Peyer's patch (tissue), 4 donors: ENCODE measurements around the gene CRHR2. TPM values are rescaled to one million over a fixed set of nuclear protein-coding genes. Genes with fewer than 3 reads are reported as not detected.

Experiments used
- DNase-seq, 3 donors: peaks; one replicate each; pipeline ENCODE4 v3.0.0-alpha.2; 2017 to 2019
- H3K27ac ChIP-seq, 4 donors: fragments of 200-600 bp; sonication (generic); one replicate each; pipeline ENCODE4 v1.5.1; 2016 to 2019
- H3K27me3 ChIP-seq, 2 donors: fragments of 200-600 bp; sonication (generic); one replicate each; pipeline ENCODE4 v1.5.1; 2019
- H3K36me3 ChIP-seq, 3 donors: fragments of 200-600 bp; sonication (generic); one replicate each; pipeline ENCODE4 v1.5.1; 2016 to 2019
- H3K4me1 ChIP-seq, 4 donors: fragments of 200-600 bp; sonication (generic); one replicate each; pipeline ENCODE4 v1.5.1; 2016 to 2019
- H3K4me3 ChIP-seq, 4 donors: fragments of 200-600 bp; sonication (generic); 1 replicate in 3 of 4; 2 replicates in 1 of 4; pipeline ENCODE4 v1.5.1; 2016 to 2019; ENCODE audit warnings: mild to moderate bottlenecking in 1 of 4
- H3K9me3 ChIP-seq, 4 donors: fragments of 200-600 bp; sonication (generic); one replicate each; pipeline ENCODE4 v1.5.1; 2016 to 2019; ENCODE audit warnings: mild to moderate bottlenecking in 1 of 4
- POLR2A ChIP-seq, 2 donors: fragments of 450-650 bp; IDR thresholded peaks; one replicate each; pipeline ENCODE4 v1.5.1; 2017; ENCODE audit warnings: antibody characterized with exemption in 2 of 2, mild to moderate bottlenecking in 2 of 2, moderate library complexity in 2 of 2
- total RNA-seq, 4 donors: library from RNA; depleted of rRNA; stranded (reverse); fragments of >200 nt; gene quantifications; one replicate each; pipeline ENCODE4 v1.1.0, GENCODE V29; 2016
- TF ChIP-seq, protein P1 (sequence below), 6 experiments: fragments of 450-650 bp in 4 of 6; fragments of 200-600 bp in 2 of 6; sonication (generic) in 1 of 6; IDR thresholded peaks; one replicate each; pipeline ENCODE4 v1.5.1; 2017 to 2019; ENCODE audit warnings: antibody characterized with exemption in 6 of 6, mild to moderate bottlenecking in 3 of 6, moderate library complexity in 1 of 6

The CRHR2 gene
- total RNA-seq, 4 donors from 2014 or later, result not detected

DNA sequence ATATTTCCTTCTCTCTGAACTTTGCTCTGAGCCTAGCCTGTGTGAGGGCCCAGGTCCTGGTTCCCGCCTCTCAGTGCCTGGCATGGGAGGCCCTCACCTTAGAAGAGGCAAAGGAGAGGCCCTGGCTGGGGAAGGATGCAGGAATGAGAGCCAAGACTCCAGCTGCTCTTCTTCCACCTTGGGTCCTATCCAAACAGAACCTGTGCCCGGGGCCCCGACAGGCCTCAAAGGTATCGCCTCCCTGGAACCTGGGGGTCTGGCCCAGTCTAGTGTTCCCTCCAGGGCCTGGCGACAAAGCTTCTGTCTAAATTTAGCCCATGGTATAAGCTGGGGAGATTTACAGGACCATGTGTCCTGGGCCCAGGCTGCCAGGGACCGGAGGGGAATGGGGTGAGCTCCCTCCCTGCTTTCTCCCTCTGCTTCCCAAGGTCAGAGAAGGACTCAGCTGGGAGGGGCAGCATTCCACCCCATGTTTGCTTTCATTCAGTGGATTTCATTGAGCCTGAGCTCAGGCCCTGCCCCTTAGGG, 12.0 kb upstream of the CRHR2 start:
- Histone ChIP-seq H3K9me3 (no peaks in the 10 kb centered on the region), H3K4me3 (no peak overlapping the region), H3K27ac (peak overlapping the region in 1 of 4 donors; percentile 9), H3K36me3 (no peaks in the 10 kb centered on the region), H3K27me3 (no peaks in the 10 kb centered on the region), H3K4me1 (peaks cover 0 to 4% (median 0%) of the 10 kb centered on the region in 4 donors)
- TF ChIP-seq POLR2A (IDR thresholded peaks at IDR 0.05), result no peak
- TF ChIP-seq, protein P1, sequence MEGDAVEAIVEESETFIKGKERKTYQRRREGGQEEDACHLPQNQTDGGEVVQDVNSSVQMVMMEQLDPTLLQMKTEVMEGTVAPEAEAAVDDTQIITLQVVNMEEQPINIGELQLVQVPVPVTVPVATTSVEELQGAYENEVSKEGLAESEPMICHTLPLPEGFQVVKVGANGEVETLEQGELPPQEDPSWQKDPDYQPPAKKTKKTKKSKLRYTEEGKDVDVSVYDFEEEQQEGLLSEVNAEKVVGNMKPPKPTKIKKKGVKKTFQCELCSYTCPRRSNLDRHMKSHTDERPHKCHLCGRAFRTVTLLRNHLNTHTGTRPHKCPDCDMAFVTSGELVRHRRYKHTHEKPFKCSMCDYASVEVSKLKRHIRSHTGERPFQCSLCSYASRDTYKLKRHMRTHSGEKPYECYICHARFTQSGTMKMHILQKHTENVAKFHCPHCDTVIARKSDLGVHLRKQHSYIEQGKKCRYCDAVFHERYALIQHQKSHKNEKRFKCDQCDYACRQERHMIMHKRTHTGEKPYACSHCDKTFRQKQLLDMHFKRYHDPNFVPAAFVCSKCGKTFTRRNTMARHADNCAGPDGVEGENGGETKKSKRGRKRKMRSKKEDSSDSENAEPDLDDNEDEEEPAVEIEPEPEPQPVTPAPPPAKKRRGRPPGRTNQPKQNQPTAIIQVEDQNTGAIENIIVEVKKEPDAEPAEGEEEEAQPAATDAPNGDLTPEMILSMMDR (IDR thresholded peaks at IDR 0.05), result no peak
- DNase-seq, result no peak

GRCh38 chr7:30692882-30693281, 10.6 kb upstream of the CRHR2 start:
- Histone ChIP-seq H3K36me3 (no peaks in the 10 kb centered on the region), H3K4me3 (no peak overlapping the region), H3K27me3 (no peaks in the 10 kb centered on the region), H3K27ac (no peak overlapping the region), H3K4me1 (peaks cover 0 to 4% (median 0%) of the 10 kb centered on the region in 4 donors), H3K9me3 (no peaks in the 10 kb centered on the region)
- no peak for DNase-seq
- TF ChIP-seq, protein P1 (IDR thresholded peaks at IDR 0.05), result no peak
- TF ChIP-seq POLR2A (IDR thresholded peaks at IDR 0.05), result no peak

GRCh38 chr7:30692438-30692837, 10.2 kb upstream of the CRHR2 start:
- Histone ChIP-seq H3K36me3 (no peaks in the 10 kb centered on the region), H3K4me3 (no peak overlapping the region), H3K27ac (no peak overlapping the region), H3K27me3 (no peaks in the 10 kb centered on the region), H3K9me3 (no peaks in the 10 kb centered on the region), H3K4me1 (peaks cover 0 to 4% (median 0%) of the 10 kb centered on the region in 4 donors)
- DNase-seq, result no peak
- TF ChIP-seq POLR2A (IDR thresholded peaks at IDR 0.05), result no peak
- TF ChIP-seq, protein P1 (IDR thresholded peaks at IDR 0.05), result no peak

DNA sequence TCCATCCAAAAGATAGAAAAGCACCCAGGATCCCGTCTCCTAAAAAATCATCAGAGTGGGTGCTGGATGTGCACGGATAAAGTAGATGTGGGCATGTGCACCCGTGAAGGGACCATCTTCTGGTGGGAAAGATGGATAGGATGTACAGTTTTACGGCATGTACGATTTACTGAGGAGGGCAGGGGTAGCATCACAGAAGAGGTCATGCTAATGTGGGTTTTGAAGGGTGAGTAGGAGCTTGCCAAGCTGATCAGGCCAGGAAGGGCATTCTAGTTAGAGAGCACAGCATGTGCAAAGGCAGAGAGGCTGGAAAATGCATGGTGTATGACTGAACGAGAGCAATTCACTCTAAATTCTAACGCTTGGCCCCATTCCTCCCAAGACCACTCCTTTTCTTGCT, 7.8 kb upstream of the CRHR2 start:
- H3K36me3 ChIP-seq, result no peaks in the 10 kb centered on the region
- H3K27ac ChIP-seq, result no peak overlapping the region
- no peaks in the 10 kb centered on the region for H3K27me3 ChIP-seq
- DNase-seq, result no peak
- H3K4me3 ChIP-seq, result no peak overlapping the region
- H3K4me1 ChIP-seq, result peaks cover 0 to 4% (median 0%) of the 10 kb centered on the region in 4 donors
- TF ChIP-seq POLR2A (IDR thresholded peaks at IDR 0.05), result no peak
- TF ChIP-seq, protein P1 (IDR thresholded peaks at IDR 0.05), result no peak
- H3K9me3 ChIP-seq, result no peaks in the 10 kb centered on the region

DNA sequence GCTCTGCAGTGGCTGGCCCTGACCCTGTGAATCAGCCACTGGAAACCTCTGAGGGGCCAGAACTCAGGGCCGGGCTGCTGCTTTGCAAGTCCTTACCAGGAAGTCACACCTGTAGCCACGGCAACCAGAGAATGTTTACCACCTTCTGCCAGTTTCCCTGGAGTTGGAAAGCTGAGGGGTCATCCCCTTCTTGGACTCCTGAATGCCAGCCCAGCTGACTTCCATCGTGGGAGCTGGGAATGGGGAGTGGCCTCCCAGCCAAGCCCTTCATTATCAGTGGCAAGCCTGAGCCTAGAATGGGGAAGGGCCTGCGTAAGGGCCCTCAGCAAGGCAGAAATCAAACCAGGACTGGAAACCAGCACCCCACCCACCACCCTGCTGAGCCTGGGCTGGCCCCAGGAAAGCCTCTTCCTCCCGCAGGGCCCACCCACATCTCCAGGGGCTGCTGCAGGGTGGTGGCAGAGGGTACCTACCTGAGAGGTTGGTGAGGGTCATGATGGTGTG, 6.5 kb upstream of the CRHR2 start:
- Histone ChIP-seq H3K27ac (no peak overlapping the region), H3K4me1 (no peaks in the 10 kb centered on the region), H3K27me3 (no peaks in the 10 kb centered on the region), H3K9me3 (no peaks in the 10 kb centered on the region), H3K36me3 (no peaks in the 10 kb centered on the region), H3K4me3 (no peak overlapping the region)
- TF ChIP-seq POLR2A (IDR thresholded peaks at IDR 0.05), result no peak
- TF ChIP-seq, protein P1 (IDR thresholded peaks at IDR 0.05), result no peak
- no peak for DNase-seq
